IPS DF 19.7 (cell line): Measurements from ENCODE around the gene KLF5.
"Not testable (repeated sequence)": the region's sequence is repeated elsewhere in the genome, so short reads cannot be mapped to it uniquely, and the experiment has no call there.

Source experiments
- DNase-seq: peaks from one replicate; pipeline ENCODE4 v3.0.0-alpha.2; 2013; ENCODE audit warnings: low read depth, low spot score

Gene KLF5

DNA sequence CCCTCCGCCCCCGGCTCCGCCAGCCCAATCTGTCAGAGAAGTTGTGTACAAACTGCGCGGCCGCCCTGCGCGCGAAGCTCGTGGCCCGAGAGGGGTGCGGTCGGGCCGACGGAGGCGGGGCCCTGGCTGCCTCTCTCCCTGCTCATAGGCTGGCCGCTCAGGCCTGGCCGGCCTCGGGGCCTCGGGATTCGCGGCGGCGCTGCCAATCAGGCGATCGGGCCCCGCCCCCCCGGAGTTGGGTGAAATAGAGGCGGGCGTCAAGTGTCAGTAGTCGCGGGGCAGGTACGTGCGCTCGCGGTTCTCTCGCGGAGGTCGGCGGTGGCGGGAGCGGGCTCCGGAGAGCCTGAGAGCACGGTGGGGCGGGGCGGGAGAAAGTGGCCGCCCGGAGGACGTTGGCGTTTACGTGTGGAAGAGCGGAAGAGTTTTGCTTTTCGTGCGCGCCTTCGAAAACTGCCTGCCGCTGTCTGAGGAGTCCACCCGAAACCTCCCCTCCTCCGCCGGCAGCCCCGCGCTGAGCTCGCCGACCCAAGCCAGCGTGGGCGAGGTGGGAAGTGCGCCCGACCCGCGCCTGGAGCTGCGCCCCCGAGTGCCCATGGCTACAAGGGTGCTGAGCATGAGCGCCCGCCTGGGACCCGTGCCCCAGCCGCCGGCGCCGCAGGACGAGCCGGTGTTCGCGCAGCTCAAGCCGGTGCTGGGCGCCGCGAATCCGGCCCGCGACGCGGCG, at the start of gene KLF5:
Gene KLF5, plus strand, starts transcription at position 270 of the 724 bp plus-strand sequence. Its CDS starts 323 bp downstream, at position 593.
- peak; percentile 68 for DNase-seq

DNA sequence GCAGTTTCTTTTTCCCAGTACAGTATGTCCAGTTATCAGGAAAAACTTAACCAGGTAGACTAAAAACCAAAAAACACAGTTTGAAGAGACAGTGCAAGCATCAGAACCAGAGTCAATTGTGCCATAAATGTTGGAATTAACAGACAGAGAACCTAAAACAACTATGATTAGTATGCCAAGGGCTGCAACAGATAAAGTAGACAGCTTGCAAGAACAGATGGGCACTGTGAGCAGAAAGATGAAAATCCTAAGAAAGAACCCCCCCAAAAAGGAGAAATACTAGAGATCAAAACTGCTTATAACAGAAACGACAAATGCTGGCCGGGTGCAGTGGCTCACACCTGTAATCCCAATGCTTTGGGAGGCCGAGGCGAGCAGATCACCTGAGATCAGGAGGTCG, 47.1 kb upstream of the KLF5 start:
- DNase-seq: no peak

GRCh38 chr13:73015805-73016204, 43.0 kb upstream of the KLF5 start:
- DNase-seq: no peak

DNA sequence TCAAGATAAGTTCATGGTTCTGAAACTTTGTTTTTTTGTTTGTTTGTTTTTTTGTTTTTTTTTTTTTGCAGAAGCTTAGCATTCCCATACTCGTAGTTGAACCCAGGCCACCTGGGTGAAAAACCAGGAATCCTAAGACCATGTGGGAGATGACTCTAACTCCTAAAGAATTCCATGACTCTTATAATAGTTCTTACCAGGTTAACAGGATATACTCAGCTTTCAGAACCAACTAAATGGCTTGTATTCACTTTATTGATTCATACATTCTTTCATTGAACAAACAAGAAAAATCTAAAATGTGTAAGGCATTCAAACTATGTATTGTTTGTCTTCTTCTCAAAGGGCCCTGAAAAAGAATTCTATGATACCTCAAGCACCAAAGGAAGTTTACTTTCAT, 40.5 kb upstream of the KLF5 start:
- DNase-seq: no peak

DNA sequence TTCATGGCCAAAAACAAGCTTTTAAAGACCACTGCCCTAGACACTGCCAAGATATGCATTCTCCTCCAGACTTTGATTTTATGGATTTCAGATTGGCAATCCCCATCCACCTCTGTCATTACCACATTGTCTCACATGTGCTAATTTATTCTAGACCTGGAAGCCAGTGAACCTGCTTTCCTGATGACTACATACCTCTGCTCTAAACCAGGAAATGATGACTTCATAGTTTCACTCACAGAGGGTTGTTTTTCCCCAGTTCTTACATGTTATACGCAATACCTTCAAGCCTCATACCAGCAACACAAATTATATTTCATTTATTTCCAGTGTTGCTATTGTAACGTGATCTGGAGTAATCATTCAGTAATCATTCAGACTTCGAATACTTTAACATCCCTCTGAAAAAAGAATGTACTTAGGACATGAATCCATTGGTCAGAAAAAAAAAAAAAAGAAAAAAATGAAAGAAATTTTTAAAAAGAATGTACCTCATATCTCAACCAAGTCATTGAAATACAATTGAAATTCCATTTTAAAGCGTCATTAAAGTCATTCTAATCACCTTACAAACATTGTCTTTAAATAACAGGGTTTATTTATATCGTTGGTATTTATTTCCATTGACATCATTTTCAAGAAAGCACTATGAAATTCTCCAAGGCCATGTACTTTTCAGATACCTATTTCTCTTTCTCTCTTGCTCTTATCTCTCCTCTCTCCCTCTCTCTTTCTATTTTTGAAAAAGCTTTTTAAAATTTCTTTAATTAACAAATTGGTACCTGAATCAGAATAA, 33.4 kb upstream of the KLF5 start:
- DNase-seq: no peak

- DNase-seq: no peak
Observed at GRCh38 chr13:73034901-73035300, 23.9 kb upstream of the KLF5 start.

- no peak for DNase-seq
Observed at GRCh38 chr13:73035660-73036059, 23.1 kb upstream of the KLF5 start.

GRCh38 chr13:73036566-73036965, 22.2 kb upstream of the KLF5 start:
- no peak for DNase-seq

DNA sequence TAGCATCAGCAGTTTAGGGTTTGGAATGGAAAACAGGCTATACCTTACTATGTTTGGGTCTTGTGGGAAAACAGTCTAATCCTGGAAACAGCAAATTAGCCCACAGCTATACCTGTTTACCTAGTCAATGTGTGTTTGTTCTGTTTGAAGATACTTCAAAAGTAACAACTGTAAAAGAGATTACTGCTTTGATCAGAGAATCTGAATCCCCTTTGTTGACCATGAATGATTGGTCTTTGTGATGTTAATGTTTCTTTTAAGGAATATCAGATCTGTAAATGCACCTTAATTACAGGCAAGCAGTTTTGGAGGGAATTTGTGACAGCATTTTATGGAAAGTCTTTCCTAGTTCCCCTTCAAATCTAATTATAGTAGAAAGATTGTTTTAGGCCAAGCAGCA, 20.7 kb upstream of the KLF5 start:
- DNase-seq: no peak

DNA sequence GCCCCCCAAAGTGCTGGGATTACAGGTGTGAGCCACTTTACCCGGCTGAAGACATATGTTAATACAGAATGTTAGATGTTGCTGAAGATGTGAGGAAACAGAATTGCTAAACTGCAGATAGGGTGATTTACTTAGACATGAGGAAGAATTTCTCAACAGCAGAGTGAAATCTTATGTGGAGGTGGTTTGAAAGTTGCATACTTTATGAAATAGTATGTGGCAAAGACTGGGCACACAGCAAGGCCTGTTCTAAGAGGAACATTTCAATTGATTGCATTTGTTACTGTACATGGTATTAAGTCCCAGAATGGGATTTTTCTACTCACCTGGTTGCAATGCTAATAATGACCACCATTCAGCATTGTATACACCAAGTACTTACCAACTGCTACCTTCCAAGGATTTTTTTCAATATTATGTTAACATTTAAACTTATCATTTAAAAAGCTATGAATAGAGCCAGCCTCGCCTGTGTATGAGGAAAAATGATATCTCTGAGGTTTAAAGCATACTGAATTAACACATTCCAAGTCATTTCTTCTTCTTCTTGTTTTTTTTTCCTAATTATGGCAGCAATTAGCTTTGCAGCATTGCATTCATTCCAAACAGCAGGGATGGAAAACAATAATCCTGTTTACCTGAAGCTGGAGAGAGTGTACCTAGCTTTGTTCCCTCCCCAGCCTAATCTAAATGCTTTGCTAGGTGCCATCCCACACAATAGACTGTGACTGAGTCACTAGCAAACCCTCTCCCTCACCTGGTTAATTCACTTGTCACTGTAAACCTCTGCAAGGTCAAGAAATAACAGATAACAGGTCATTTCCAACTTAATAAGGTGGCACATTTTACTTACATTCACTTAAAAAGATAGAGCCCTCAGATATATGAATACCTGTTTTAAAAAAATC, 19.4 kb upstream of the KLF5 start:
- DNase-seq: no peak

DNA sequence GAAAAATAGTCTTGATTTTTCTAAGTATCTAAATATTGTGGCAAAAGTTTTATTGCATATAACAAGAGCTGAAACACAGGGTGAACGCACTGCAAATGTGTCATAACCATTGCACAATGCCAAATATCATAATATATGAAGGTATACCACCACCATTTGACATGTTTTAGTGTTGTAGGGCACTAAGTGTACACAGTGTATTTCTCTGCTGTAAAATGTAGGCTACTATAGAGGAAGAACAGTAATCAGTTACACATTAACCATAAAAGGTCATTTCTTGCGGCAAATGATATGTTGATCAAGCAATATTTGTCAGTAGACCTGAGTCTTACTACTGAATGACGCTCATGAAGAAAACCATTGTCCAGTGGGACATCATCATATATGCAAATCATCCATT, 18.3 kb upstream of the KLF5 start:
- DNase-seq: no peak

- no peak for DNase-seq
Observed at GRCh38 chr13:73040968-73041596, 17.7 kb upstream of the KLF5 start.

DNA sequence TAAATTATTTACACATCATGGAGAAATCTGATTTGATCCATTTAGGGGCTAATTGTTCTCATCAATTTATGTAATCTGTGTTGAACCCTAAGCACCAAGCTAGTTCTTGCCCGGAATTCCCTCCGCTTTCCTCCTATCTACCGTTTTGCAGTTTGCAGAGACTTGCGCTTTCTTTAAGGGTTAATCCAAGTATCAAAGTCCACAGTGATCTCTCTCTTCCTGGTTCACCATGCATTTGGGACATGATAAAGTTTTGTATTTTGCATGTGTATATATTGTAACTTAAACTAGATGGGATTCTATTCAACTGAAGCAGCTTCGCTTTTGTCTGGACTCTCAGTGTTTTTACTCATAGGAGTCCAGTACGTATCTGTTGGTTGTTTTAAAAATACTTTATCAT, 13.8 kb upstream of the KLF5 start:
- DNase-seq: no peak

GRCh38 chr13:73048615-73049014, 10.2 kb upstream of the KLF5 start:
- DNase-seq: not testable (repeated sequence)

DNA sequence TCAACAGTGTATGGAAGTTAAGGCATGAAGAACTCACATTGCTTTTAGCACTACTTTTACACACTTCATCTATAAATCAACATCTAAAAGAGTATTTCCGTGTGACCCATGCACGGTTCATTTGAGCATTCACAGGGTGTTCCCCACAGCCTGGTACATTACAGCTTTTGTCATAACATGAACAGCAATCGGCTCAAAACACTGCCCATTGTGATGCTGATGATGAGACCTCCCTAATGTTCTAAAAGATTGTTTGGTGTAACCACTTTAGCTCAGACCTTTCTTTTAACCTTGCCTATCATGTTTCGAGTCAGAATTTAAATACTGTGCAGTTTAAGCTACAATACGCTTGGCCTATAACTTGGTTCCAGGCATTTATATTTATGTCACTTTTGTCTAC, 4.1 kb upstream of the KLF5 start:
- DNase-seq: no peak

GRCh38 chr13:73055813-73056564, 2.8 kb upstream of the KLF5 start:
- no peak for DNase-seq

- no peak for DNase-seq
Observed at GRCh38 chr13:73056565-73056962, 2.2 kb upstream of the KLF5 start.

- DNase-seq: no peak
Observed at GRCh38 chr13:73057284-73058063, 1.3 kb upstream of the KLF5 start.

DNA sequence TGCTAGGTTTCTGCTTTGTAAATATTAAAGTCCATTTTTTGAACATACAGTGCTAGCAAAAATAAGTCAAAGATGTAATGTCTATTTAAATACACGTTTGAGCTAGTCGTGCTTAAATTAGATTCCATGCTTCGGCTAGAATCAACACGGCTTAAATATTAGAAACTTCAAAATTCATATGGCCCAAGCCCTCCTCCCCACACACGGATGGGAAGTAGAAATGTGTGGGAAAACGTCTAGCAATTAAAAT, 816 bp upstream of the KLF5 start:
- DNase-seq: no peak

GRCh38 chr13:73058432-73058735, 421 bp upstream of the KLF5 start:
- DNase-seq: no peak
